ENCODE results near the gene NDUFS8.

Gene NDUFS8

GRCh38 chr11:68015467-68015866, 15.0 kb upstream of the NDUFS8 start:
- no peak for DNase-seq (ENCODE audit: low read depth in 2 of 2)

GRCh38 chr11:68016161-68016903, 14.1 kb upstream of the NDUFS8 start:
- no peak for DNase-seq (ENCODE audit: low read depth in 2 of 2)

GRCh38 chr11:68016904-68017817, 13.3 kb upstream of the NDUFS8 start:
- DNase-seq (ENCODE audit: low read depth in 2 of 2): no peak

- no peak for DNase-seq (ENCODE audit: low read depth in 2 of 2)
These were observed 12.3 kb upstream of the NDUFS8 start for GRCh38 chr11:68017980-68018729.

GRCh38 chr11:68018730-68019190, 11.7 kb upstream of the NDUFS8 start:
- DNase-seq (ENCODE audit: low read depth in 2 of 2): no peak

GRCh38 chr11:68019486-68019885, 11.0 kb upstream of the NDUFS8 start:
- no peak for DNase-seq (ENCODE audit: low read depth in 2 of 2)

GRCh38 chr11:68020575-68020974, 9.9 kb upstream of the NDUFS8 start:
- DNase-seq (ENCODE audit: low read depth in 2 of 2): no peak

GRCh38 chr11:68021167-68021787, 9.2 kb upstream of the NDUFS8 start:
- DNase-seq (ENCODE audit: low read depth in 2 of 2): no peak

GRCh38 chr11:68022531-68022930, 8.0 kb upstream of the NDUFS8 start:
- no peak for DNase-seq (ENCODE audit: low read depth in 2 of 2)

GRCh38 chr11:68024508-68024907, 6.0 kb upstream of the NDUFS8 start:
- DNase-seq (ENCODE audit: low read depth in 2 of 2): no peak

GRCh38 chr11:68025047-68025446, 5.4 kb upstream of the NDUFS8 start:
- no peak for DNase-seq (ENCODE audit: low read depth in 2 of 2)

- no peak for DNase-seq (ENCODE audit: low read depth in 2 of 2)
These were observed 3.9 kb upstream of the NDUFS8 start for GRCh38 chr11:68026391-68027105.

GRCh38 chr11:68027667-68028066, 2.8 kb upstream of the NDUFS8 start:
- DNase-seq (ENCODE audit: low read depth in 2 of 2): no peak

GRCh38 chr11:68028802-68029545, 1.5 kb upstream of the NDUFS8 start:
- no peak for DNase-seq (ENCODE audit: low read depth in 2 of 2)

GRCh38 chr11:68031144-68031464, 623 bp downstream of the NDUFS8 start:
- DNase-seq (ENCODE audit: low read depth in 2 of 2): no peak

- no peak for DNase-seq (ENCODE audit: low read depth in 2 of 2)
These were observed 1.5 kb downstream of the NDUFS8 start for GRCh38 chr11:68032003-68032402.

GRCh38 chr11:68032997-68033707, 2.7 kb downstream of the NDUFS8 start:
- no peak for DNase-seq (ENCODE audit: low read depth in 2 of 2)

GRCh38 chr11:68033708-68034045, 3.2 kb downstream of the NDUFS8 start:
- no peak for DNase-seq (ENCODE audit: low read depth in 2 of 2)

- no peak for DNase-seq (ENCODE audit: low read depth in 2 of 2)
These were observed 4.9 kb downstream of the NDUFS8 start for GRCh38 chr11:68035266-68035876.

All from stimulated activated CD8-positive, alpha-beta memory T cell treated with anti-CD3 and anti-CD28 coated beads, Interleukin-15, amount 100 ng/mL, for 4 hours (primary cell).